Skeletal muscle tissue (tissue), 4 donors: ENCODE measurements around the gene PDE11A. TPM values are rescaled to one million over a fixed set of nuclear protein-coding genes. Genes with fewer than 3 reads are reported as not detected.

Experiments
- H3K27ac ChIP-seq: one replicate; pipeline ENCODE4 v1.7.0; 2013; ENCODE audit warnings: mild to moderate bottlenecking, low read depth, low read length, inconsistent platforms
- H3K27me3 ChIP-seq, 3 donors: one replicate each; pipeline ENCODE4 v1.7.0; 2013; ENCODE audit warnings: low read length in 3 of 3; ENCODE audit not compliant: control insufficient read depth in 3 of 3, insufficient read depth in 3 of 3
- H3K36me3 ChIP-seq, 3 donors: one replicate each; pipeline ENCODE4 v1.7.0; 2013; ENCODE audit warnings: low read length in 3 of 3; ENCODE audit not compliant: control insufficient read depth in 3 of 3, insufficient read depth in 3 of 3
- H3K4me1 ChIP-seq, 3 donors: one replicate each; pipeline ENCODE4 v1.7.0; 2013; ENCODE audit warnings: low read length in 3 of 3, mild to moderate bottlenecking in 3 of 3; ENCODE audit not compliant: control insufficient read depth in 3 of 3, insufficient read depth in 3 of 3
- H3K4me3 ChIP-seq, 3 donors: one replicate each; pipeline ENCODE4 v1.7.0; 2013; ENCODE audit warnings: low read length in 3 of 3
- H3K9ac ChIP-seq, 3 donors: one replicate each; pipeline ENCODE4 v1.7.0; 2013; ENCODE audit warnings: low read length in 3 of 3, mild to moderate bottlenecking in 3 of 3, moderate library complexity in 2 of 3, low read depth in 1 of 3
- H3K9me3 ChIP-seq, 3 donors: one replicate each; pipeline ENCODE4 v1.7.0; 2013; ENCODE audit warnings: low read length in 3 of 3; ENCODE audit not compliant: control insufficient read depth in 3 of 3
- total RNA-seq: library from RNA; depleted of rRNA; stranded (reverse); fragments of >200 nt; gene quantifications from one replicate; pipeline ENCODE4 v1.2.3, GENCODE V29; 2014
- donor health status: Osteomylitis.

Gene PDE11A
- total RNA-seq, 1 donor from 2014 or later = 1.0 TPM

DNA sequence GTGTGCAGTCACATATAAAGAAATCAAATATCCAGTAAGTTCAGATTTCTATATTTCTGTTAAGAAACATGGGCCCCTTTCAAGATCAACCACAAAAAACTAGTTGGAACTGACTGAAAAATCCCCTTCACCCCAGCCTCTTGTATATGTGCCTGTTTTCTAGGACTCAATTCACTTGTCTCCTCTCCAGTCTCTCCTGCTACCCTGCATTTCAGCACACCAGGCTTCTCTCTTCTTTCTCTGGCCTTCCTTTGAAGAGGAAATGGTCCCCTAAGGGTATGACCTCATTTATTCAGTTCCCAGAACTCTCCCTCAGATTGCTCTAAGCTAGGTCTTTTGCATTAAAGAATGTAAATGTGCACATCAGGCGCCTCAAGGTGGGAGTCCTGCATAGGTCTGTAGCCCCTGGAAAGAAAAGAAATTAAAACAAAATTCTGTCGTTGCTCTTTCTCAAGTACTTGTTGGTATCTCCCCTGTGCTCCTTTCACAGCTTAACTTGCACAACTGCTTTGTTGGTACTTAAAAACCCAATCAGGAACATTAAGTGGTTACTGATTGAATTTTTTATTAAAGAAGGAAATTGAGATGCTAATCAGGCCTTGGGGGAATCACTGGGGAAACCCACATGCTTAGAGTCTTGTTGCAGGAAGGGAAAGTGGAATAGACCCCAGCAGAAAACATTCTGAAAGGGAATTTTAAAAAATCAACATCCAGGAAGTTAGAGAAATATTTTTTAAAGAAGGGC, 401.6 kb downstream of the PDE11A start:
- no peak overlapping the region for H3K4me3 ChIP-seq
- H3K9me3 ChIP-seq = no peaks in the 10 kb centered on the region
- H3K36me3 ChIP-seq = no peaks in the 10 kb centered on the region
- H3K27me3 ChIP-seq = no peaks in the 10 kb centered on the region
- H3K27ac ChIP-seq = no peak overlapping the region
- peaks cover 0 to 7% (median 3%) of the 10 kb centered on the region in 3 donors for H3K4me1 ChIP-seq
- no peak overlapping the region for H3K9ac ChIP-seq

DNA sequence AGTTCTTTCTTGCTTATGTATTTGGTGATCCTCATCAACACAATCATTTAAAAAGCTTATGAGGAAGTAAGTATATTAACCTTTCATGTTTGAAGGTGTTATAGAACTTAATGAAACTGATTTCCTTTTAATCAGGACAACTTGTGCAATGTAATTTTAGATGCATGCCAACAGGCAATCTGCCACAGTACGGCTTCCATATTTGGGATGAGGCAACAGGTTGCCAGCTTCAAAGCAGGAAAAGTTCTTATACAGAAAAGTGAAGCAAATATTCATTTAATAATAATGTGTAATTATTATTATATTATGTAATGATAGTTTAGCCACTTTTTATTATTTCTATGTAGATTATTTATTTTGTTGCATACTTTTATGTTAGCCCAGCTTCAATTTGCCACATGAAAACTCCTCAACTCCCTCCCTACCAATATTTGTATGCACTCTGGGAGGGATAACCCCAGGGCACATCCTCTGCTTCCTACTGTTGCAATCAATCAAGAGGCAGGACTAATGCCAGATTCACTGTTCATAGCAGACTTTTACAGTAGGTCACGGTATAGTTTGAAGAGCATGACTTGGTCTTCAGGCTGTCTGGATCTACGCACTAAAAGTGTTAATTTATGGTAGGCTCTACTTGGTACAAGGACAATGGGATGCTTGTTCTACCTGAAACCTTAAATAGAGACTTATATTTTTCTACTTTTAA, 402.8 kb downstream of the PDE11A start:
- no peaks in the 10 kb centered on the region for H3K36me3 ChIP-seq
- no peaks in the 10 kb centered on the region for H3K9me3 ChIP-seq
- no peaks in the 10 kb centered on the region for H3K27me3 ChIP-seq
- no peak overlapping the region for H3K9ac ChIP-seq
- H3K4me3 ChIP-seq = no peak overlapping the region
- H3K27ac ChIP-seq = no peak overlapping the region
- peaks cover 0 to 7% (median 3%) of the 10 kb centered on the region in 3 donors for H3K4me1 ChIP-seq

DNA sequence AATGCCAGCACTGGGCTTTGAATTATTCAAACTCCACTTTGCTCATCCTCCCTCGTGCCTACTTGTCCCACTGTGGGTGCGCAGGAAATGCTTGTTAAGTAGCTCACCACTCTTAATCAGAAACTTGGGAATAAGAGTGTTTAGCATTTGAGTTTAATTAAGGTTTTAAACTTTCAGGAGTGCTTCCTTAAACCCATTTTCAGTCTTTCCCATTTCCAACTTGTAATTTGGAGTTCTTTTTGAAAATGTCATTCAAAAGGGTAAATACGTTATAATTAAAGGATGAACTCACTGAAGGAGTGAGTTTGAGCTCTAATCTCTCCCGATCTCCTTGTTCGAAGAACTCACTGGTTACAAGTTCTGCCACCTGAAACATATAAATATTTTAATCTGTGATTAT, 403.4 kb downstream of the PDE11A start:
- H3K9me3 ChIP-seq = no peaks in the 10 kb centered on the region
- H3K4me1 ChIP-seq = peaks cover 0 to 7% (median 3%) of the 10 kb centered on the region in 3 donors
- H3K36me3 ChIP-seq = no peaks in the 10 kb centered on the region
- H3K9ac ChIP-seq = no peak overlapping the region
- H3K4me3 ChIP-seq = no peak overlapping the region
- H3K27ac ChIP-seq = no peak overlapping the region
- H3K27me3 ChIP-seq = no peaks in the 10 kb centered on the region

DNA sequence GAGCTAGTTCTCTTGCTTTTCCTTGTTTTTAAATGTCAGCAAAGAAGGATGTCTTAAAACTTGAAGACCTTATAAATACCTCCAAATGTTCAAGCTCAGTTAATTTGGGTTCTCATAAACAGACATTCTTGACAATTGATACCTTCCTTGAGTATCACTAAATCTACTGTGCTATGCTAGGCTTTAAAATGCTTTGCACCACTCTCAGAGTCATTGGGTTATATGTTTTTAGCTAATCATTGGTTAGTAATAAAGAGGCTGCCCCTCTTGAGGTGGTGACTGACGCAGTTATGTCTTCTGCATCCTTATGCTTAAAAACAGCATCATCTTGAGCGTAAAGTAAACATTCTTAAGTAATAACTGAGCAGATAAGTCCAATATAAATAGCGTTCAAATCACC, 404.0 kb downstream of the PDE11A start:
- no peak overlapping the region for H3K27ac ChIP-seq
- H3K9ac ChIP-seq = no peak overlapping the region
- no peaks in the 10 kb centered on the region for H3K36me3 ChIP-seq
- no peaks in the 10 kb centered on the region for H3K9me3 ChIP-seq
- H3K4me1 ChIP-seq = peaks cover 0 to 7% (median 3%) of the 10 kb centered on the region in 3 donors
- H3K4me3 ChIP-seq = no peak overlapping the region
- H3K27me3 ChIP-seq = no peaks in the 10 kb centered on the region

DNA sequence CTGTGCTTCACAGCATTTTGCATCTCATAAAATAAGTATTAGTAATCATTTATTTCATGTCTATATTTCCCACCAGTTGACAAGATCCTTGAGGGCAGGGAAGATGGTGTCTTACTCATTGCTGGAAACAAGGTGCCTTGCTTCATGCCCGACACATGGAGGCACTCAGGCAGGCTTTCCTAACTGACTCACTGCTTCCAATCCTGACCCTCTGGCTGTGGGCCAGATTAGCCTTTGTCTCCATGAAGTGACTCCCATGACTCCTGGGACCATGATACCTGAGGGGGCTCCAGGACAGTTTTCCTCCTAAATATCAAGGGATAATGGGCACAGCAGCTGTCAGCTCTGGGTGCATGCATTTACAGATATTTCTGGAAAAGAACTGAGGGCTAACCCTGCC, 405.0 kb downstream of the PDE11A start:
- Histone ChIP-seq H3K36me3 (no peaks in the 10 kb centered on the region), H3K4me3 (no peak overlapping the region), H3K4me1 (peaks cover 0 to 7% (median 3%) of the 10 kb centered on the region in 3 donors)

DNA sequence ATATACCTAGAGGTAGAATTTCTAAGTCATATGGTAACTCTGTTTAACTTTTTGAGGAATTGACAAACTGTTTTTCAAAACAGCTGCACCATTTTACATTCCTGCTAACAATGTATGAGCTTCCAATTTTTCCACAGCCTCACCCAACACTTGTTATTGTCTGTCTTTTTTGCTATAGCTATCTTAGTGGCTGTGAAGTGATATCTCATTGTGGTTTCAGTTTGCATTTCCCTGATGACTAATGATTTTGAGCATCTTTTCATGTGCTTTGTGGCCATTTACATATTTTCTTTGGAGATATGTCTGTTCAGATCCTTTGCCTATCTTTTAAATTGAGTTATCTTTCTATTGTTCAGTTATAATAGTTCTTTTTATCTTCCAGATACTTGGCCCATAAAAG, 406.2 kb downstream of the PDE11A start:
- no peaks in the 10 kb centered on the region for H3K36me3 ChIP-seq
- H3K9ac ChIP-seq = no peak overlapping the region
- H3K4me1 ChIP-seq = peaks cover 0 to 7% (median 3%) of the 10 kb centered on the region in 3 donors
- H3K9me3 ChIP-seq = no peaks in the 10 kb centered on the region
- H3K27ac ChIP-seq = no peak overlapping the region
- no peaks in the 10 kb centered on the region for H3K27me3 ChIP-seq
- no peak overlapping the region for H3K4me3 ChIP-seq

More for the DNA sequence above, 405.0 kb downstream of the PDE11A start:
- Histone ChIP-seq H3K9ac (no peak overlapping the region), H3K27ac (no peak overlapping the region), H3K27me3 (no peaks in the 10 kb centered on the region), H3K9me3 (no peaks in the 10 kb centered on the region)

DNA sequence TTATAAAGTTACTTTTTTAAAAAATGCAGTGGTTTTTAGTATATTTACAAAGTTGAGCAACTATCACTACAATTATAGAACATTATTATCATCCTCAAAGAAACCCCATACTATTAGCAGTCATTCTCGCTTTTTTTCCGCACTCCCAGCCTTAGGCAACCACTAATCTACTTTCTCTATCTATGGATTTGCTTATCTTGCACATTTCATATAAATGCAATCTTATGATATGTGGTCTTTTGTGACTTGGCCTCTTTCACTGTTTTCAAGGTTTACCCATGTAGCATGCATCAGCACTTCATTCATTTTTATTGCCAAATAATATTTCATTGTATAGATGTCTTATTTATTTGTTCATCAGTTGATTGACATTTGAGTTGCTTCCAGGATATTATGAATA, 406.6 kb downstream of the PDE11A start:
- H3K36me3 ChIP-seq = no peaks in the 10 kb centered on the region
- H3K27ac ChIP-seq = no peak overlapping the region
- H3K4me3 ChIP-seq = no peak overlapping the region
- H3K27me3 ChIP-seq = no peaks in the 10 kb centered on the region
- H3K9ac ChIP-seq = no peak overlapping the region
- H3K4me1 ChIP-seq = peaks cover 0 to 6% (median 3%) of the 10 kb centered on the region in 3 donors
- no peaks in the 10 kb centered on the region for H3K9me3 ChIP-seq

DNA sequence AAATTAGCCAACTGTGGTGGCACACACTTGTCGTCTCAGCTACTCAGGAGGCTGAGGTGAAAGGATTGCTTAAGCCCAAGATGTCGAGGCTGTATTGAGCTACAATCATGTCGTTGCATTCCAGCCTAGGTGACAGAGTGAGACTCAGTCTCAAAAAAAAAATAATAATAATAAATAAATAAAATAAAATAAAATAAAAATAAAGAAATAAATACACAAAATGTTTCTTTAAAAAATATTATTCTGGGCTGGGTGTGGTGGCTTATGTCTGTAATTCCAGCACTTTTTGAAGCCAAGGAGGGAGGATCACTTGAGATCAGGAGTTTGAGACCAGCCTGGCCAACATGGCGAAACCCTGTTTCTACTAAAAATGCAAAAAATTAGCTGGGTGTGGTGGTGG, 407.2 kb downstream of the PDE11A start:
- peaks cover 0 to 3% (median 2%) of the 10 kb centered on the region in 3 donors for H3K4me1 ChIP-seq
- no peaks in the 10 kb centered on the region for H3K36me3 ChIP-seq
- no peak overlapping the region for H3K9ac ChIP-seq
- no peaks in the 10 kb centered on the region for H3K9me3 ChIP-seq
- no peak overlapping the region for H3K27ac ChIP-seq
- H3K4me3 ChIP-seq = no peak overlapping the region
- no peaks in the 10 kb centered on the region for H3K27me3 ChIP-seq

DNA sequence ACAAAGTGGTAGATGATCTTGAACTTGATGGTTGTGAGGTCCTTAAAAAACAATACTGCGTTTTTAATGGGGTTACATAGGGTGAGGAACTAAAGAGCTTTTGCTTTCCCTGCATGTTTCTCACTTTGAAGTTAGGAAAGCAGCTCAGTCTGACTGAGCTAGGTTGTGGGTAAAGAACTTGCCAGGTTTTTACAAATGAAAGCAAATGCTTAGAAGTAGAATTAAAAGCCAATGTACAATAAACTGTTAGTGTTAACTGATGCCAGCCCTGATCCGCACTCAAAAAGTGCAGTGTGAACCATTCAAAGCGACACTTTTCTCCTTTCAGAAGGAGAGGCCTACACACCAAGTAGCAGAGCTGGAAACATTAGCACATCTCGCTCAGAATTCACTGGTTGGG, 409.7 kb downstream of the PDE11A start:
- H3K36me3 ChIP-seq = no peaks in the 10 kb centered on the region
- no peak overlapping the region for H3K9ac ChIP-seq
- H3K27me3 ChIP-seq = no peaks in the 10 kb centered on the region
- no peaks in the 10 kb centered on the region for H3K9me3 ChIP-seq
- H3K4me3 ChIP-seq = no peak overlapping the region
- H3K4me1 ChIP-seq = no peaks in the 10 kb centered on the region
- no peak overlapping the region for H3K27ac ChIP-seq

DNA sequence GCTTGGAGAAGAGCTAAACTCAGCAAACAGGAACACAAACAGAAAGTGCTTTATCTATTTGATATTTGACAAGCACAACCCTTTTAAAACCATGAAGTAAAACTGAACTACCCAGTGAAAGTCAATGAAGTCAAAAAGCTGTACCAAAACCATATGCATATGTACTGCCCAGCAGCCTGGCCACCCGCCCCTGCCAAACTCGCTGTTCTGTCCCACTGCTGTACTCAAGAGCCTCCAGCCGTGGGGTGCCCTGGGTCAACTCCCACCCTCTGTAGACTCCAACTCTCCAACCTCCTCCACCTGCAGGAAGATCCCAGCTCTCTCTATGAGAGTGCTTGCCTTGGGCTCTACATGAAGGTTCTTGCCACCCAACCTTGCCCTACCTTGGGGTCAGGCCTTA, 411.8 kb downstream of the PDE11A start:
- H3K4me3 ChIP-seq = no peak overlapping the region

More for the DNA sequence above, 411.8 kb downstream of the PDE11A start:
- Histone ChIP-seq H3K9me3 (no peaks in the 10 kb centered on the region), H3K27me3 (no peaks in the 10 kb centered on the region), H3K36me3 (peaks cover 0 to 5% (median 0%) of the 10 kb centered on the region in 3 donors), H3K9ac (no peak overlapping the region), H3K4me1 (no peaks in the 10 kb centered on the region), H3K27ac (no peak overlapping the region)
